ENCODE measurements around the gene AOC3.
"Not testable (repeated sequence)": the region's sequence is repeated elsewhere in the genome, so short reads cannot be mapped to it uniquely, and the experiment has no call there.

Gene AOC3

DNA sequence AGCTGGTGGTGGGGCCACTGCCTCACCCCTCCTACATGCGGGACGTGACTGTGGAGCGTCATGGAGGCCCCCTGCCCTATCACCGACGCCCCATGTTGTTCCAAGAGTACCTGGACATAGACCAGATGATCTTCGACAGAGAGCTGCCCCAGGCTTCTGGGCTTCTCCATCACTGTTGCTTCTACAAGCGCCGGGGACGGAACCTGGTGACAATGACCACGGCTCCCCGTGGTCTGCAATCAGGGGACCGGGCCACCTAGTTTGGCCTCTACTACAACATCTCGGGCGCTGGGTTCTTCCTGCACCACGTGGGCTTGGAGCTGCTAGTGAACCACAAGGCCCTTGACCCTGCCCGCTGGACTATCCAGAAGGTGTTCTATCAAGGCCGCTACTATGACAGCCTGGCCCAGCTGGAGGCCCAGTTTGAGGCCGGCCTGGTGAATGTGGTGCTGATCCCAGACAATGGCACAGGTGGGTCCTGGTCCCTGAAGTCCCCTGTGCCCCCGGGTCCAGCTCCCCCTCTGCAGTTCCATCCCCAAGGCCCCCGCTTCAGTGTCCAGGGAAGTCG is 16.8 kb downstream of the AOC3 start:
- DNase-seq: not testable (repeated sequence)

DNA sequence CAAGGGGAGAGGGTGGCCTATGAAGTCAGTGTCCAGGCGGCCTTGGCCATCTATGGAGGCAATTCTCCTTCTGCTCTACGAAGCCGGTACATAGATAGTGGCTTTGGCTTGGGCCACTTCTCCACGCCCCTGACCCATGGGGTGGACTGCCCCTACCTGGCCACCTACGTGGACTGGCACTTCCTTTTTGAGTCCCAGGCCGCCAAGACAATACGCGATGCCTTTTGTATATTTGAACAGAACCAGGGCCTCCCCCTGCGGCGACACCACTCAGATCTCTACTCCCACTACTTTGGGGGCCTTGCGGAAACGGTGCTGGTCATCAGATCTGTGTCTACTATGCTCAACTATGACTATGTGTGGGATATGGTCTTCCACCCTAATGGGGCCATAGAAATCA is 17.3 kb downstream of the AOC3 start:
- no peak for DNase-seq

DNA sequence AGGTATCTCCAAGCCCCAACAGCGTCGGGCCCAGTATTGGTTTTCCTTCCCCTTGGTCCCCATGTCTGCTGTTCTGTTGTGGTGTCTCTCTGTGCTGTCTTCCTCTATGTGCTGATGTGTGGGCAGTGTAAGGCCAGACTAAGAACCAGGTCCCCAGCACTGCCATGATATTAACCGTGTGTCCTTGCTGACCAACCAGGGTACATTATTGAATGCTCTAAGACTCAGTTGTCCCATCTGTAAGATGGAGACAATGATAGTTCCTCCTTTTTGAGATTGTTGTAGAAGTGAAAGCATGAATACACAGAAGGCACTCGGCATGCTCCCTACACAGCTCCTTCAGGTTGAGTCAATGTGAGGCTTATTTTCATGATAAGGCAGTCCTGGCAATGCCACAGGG is 20.6 kb downstream of the AOC3 start:
- DNase-seq: no peak

DNA sequence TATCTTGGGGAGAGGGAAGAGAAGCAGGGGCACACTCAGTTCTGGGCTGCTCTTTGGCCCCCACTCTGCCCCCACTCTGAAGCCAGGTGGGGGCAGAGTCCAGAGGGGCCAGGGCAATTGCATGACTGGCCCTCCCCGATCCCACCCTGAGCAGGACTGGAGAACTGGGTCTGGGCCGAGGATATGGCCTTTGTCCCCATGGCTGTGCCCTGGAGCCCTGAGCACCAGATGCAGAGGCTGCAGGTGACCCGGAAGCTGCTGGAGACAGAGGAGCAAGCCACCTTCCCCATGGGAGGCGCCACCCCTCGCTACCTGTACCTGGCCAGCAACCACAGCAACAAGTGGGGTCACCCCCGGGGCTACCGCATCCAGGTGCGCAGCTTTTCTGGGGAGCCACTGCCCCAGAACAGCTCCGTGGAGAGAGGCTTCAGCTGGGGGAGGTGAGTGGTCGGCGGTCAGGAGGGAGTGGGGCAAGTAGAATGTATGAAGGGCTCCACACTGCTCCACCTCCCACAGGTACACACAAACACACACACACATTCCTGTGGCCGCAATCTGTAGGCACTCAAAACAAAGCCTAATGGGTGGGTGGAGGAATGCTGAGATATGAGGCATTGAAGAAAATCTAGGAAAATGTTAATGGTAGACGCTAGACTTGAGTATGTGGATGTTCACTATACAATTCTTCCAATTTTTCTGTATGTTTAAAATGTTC is 21.4 kb downstream of the AOC3 start:
- no peak for DNase-seq

DNA sequence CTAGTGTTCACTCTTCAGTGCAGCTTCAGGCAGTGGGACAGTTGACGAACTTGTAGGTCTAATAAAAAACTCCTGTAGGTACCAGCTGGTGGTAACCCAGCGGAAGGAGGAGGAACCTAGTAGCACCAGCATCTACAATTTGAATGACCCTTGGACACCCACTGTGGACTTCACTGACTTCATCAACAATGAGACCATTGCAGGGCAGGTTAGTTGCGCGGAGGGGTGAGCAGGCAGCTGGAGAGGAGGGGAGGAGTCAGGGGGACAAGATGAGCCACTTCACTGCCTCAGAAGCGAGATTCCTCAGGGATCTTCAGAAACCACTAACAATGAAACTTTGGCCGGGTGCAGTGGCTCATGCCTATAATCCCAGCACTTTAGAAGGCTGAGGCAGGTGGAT is 22.3 kb downstream of the AOC3 start:
- no peak for DNase-seq

DNA sequence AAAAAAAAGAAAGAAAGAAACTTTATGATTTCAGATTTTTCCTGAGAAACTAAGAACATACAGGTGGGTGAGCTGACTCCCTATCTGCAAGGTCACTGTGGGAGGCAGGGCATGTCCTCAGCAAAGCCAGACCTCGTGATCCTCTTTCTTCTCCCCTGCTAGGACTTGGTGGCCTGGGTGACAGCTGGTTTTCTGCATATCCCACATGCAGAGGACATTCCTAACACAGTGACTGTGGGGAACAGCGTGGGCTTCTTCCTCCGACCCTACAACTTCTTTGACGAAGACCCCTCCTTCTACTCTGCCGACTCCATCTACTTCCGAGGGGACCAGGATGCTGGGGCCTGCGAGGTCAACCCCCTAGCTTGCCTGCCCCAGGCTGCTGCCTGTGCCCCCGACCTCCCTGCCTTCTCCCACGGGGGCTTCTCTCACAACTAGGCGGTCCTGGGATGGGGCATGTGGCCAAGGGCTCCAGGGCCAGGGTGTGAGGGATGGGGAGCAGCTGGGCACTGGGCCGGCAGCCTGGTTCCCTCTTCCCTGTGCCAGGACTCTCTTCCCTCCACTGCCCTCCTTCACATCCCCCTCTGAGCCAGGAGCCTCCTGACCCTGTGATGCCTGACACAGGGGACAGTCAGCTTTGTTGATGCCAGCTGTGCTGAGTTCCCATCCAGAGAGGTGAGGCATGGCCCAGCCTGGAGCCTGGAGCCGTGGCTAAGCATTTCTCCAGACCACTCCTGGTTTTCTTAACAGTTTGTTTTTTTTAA is 23.1 kb downstream of the AOC3 start:
- DNase-seq: not testable (repeated sequence)

DNA sequence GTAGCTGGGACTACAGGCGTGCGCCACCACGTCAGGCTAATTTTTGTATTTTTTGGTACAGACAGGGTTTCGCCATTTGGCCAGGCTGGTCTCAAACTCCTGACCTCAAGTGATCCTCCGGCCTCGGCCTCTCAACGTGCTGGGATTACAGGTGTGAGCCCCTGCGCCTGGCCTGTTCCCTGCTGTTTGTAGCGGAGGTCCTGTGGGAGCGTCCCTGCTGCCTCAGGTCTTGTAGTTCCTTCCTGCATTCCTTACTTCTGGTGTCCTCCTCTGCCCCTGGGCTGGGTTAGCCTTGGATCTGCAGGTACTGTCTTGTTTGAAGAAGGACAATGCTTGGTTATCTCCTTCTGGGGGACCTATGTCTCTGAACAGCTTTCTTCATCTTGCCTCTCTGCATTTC is 26.0 kb downstream of the AOC3 start:
- no peak for DNase-seq

DNA sequence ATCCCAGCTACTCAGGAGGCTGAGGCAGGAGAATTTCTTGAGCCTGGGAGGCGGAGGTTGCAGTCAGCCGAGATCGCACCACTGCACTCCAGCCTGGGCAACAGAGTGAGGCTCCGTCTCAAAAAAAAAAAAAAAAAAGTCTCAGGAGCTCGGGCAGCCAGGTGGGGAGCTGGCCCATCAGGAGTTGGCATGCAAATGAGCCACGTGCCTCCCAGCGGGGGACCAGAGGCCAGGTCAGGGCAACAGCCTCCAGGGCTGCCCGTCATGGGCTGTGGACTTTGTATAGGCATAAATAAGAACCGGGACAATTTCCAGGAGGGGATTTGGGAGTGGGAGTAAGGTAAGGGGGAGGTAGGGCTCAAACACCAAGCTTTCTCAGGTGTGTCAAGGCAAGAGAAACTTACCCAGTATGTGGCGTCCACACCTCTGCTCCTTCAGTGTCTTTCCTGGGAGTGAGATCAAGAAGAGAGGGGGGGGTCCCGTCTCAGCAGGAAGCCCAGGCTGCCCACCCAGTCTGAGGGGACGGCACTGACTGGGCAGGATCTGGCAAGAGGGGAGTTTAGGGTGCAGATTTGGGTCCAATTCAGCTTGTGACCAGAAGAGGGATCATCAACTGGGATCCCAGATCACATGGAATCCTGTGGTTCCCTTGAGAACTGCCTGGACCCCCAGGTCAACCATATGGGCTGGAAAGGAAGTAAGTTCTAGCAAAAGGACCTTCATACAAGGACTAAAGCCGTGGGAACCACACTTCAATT is 27.3 kb downstream of the AOC3 start:
- DNase-seq: no peak

DNA sequence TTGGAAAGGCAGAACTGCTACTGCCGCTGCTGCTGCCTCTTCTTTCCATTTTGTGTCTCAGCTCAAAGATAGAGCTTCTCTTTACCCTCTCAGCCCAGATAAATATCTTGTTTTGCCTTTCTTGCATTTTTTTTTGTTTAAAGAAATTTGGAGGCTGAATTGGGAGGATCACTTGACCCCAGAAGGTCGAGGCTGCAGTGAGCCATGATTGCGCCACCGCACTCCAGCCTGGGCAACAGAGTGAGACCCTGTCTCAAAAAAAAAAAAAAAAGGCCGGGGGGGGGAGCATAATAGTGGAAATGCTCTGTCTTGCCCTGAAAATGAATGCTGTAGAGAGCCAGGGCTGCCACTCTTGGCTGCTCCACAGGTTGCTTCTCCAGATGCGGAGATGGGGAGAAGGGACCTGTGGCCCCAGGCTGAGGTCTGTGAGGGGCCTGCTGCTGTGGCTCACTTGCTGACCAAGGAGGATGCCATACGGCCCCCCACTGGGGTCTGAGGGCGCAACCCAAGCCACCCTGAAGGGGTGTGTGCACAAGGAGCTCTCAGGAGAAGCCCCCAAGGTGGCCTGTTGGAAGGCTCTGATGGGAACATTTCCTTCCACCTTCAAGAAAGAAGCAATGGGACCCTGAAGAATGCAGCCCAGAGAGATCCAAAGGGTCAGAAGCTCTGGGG is 28.1 kb downstream of the AOC3 start:
- no peak for DNase-seq

DNA sequence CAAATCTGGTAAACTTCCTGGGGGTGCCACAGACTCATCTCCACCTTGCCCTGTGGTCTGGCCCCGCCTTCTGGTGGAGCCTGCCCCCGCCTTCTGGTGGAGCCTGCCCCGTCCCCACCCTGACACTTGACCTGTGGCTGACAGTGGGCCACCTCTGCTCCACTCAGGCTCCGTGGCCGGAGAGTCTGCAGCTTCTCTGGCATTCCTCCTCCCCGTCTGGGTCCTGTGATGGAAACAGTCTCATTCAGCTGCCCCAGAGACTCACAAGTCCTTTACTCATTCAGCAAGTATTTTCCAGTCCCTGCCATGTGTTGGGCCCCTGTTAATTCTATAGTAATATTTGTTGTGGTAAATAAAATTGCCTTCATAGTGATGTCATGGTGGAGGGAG is 28.6 kb downstream of the AOC3 start:
- no peak for DNase-seq

DNA sequence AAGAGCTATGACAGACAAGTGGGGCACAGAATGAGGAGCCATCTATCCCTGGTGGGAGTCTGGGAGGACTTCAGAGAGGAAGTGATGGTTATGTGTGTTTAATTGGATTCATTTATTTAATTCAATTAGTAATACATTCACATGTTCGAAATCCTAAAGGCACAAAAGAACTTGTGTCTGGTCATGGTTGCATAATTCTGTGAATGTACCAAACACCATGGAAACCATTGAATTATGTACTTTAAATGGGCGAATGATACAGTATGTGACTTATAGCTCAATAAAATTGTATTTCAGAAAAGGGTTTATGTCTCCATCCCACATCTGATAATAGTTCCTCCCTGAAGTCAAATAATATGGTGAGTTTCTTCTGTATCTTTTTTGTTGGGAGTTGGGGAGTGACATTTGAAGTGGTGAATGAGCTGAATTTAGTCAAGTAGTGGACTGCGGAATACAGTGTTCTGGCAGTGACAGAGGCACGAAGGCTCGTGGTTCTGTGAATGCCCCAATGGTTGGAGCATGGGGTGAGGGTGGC is 29.8 kb downstream of the AOC3 start:
- no peak for DNase-seq

DNA sequence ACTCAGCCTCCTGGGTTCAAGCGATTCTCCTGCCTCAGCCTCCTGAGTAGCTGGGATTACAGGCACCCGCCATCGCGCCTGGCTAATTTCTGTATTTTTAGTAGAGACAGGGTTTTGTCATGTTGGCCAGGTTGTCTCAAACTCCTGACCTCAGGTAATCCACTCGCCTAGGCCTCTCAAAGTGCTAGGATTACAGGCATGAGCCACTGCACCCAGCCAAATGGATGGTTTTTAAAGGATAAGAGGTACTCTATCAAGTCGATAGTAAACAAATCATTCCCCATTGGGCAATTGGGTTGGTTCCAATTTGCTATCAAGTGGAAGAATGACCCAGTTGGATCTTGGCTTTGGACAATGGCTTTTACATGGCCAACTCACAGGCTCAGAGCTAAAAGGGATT is 30.7 kb downstream of the AOC3 start:
- not testable (repeated sequence) for DNase-seq

DNA sequence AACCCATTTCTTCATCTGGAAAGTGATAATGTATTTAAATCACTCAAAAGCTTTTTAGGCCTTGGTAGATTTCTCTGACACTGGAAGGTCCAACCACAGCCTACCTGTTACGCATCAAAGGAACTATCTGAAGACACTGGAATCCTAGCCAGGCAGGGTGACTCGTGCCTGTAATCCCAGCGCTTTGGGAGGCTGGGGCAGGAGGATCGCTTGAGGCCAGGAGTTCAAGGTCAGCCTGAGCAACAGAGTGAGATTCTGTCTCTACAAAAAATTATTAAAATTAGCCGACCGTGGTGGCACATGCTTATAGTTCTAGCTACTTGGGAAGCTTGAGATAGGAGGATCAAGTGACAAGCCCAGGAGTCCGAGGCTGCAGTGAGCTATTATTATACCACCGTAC is 31.2 kb downstream of the AOC3 start:
- DNase-seq: no peak

DNA sequence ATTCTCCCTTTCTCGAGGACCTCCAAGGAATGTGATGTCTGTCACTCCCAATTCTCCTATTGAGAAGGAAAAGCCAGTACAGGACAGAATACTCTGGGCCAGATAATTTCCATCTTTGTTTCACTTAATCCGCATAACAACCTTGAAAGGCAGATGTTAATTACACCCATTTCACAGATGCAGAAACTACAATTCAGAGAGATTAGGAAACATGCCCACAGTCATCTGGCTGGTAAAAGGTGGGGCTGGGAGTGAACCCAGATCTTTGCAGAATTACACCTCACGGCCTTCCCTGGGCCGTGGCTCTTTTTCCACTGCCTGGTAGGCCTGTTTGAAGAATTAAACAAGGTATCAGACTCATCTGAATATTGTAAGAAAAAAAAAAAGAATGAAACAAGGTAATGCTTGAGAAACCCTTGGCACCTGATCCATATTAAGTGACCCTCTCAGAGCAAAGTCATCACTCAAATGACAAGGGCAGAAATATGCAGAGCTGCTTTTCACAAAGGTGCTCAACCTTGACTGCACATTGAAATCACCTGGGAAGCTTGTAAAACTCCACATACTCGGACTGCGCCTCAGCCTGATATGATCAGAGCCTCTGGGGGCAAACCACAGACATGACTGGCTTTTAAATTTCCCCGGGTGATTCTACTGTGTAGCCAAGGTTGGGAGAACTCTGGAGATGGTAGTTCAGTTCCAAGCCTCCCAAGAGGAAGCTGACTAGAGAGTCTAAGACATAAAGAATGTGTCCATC is 33.0 kb downstream of the AOC3 start:
- no peak for DNase-seq

DNA sequence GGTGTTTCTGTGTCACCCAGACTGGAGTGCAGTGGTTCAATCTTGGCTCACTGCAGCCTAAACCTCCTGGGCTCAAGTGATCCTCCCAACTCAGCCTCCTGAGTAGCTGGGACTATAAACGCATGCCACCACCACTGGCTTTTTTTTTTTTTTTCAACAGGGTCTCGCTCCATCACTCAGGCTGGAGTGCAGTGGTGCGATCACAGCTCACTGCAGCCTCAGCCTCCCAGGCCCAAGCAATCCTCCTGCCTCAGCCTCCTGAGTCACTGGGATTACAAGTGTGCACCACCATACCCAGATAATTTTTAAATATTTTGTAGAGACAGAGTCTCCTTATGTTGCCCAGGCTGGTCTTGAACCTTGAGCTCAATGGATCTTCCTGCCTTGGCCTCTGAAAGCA is 34.8 kb downstream of the AOC3 start:
- DNase-seq: not testable (repeated sequence)

DNA sequence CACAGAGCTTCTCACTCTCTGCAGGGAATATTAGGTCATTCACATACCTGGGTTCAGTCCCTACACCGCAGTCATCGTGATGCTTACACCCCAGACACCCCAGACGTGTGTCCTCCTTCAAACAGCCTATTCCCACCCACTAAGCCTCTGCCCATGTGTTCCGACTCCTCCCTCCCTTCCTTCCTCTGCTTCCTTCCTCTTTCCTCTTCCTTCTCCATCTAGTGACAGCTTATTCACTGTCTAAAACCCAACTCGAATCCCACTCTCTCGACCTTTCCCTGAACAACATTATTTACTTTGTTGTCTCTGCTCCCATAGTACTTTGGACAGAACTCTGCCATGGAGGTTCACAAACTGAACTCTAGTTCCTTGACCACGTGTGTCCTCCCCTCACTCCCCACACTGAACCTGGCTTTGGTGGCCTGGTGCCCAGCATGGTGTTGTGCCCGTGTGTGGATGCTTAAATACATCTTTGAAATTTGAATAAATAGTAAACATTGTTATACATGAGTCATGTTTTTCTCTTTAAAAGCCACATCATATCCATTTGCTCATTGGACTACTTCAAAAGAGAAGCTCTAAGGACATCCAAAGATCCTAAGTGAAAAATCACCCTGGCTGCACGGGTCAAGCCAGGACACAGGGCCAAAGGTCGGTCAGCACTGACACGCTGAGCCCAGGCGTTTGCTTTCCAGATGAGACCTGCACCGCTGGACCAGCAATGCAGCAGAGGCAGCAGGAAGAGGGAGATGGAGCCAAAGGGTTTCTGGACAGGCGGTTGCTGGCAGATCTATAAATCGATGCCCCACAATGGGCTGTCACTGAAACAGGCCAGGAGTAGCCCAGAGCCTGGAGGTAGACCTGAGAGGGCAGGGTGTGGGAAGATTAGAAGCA is 35.5 kb downstream of the AOC3 start:
- DNase-seq: no peak

DNA sequence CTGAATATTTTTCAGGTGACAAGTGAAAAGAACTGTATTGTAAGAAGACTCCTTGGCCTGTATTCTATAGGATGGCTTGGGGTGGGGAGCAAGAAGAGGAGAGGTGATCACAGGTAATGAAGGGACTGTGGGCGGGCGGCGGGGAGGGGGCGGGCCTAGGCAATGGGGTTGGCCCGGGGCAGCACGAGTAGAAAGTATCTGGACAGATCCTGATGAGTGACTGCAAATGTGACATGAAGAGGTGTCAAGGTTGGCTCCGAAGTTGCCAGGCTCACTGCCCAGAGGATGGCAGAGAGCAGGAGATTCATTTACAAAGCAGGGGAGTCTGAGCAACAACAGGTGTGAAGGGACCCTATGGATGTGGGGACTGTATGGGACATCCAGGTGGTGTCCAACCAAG is 38.8 kb downstream of the AOC3 start:
- DNase-seq: no peak

DNA sequence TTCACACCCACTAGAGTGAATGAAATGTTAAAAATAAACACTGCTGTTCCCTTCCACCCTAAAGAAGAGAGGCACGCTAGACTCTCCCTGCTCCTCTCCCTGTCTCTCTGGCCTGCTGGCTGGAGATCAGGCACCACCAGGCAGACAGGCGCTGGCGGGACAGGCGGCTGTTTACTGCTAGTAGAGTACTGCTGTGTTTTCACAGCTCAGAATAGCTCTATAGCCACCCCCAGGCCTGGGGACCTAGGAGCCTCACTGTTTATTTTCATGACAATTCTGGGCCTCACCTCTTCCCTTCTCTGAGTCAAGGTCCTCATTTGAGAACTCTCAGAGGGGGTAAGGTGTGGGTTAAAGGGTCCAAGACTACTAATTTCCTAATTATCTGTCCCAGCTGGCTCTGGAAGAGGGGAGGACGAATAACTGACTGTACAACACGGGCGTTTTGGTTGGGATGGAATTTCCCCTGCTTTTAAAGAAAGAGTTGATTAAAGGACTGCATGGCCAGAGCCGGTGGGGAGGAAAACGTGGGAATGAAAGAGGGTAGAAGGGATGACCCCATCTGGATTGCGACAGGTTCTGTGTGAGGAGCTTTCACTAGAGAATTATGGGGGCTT is 40.6 kb downstream of the AOC3 start:
- DNase-seq: no peak

DNA sequence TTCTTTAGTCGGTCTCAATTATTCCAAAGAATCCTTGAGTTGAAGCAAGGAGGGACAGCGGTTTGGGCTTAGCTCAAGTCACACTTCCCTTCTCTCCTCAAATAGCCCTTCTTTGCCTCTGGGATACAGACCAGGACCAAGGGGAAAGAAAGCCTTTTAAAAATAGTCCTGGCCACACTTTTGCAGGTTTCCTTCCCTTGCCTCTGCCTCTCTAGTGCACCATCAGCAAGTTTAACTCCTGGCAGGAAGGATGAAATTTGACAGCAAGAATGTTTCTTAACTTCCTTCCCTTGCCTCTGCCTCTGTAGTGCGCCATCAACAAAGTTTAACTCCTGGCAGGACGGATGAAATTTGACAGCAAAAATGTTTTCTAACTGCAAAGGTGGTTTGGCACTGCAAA is 42.4 kb downstream of the AOC3 start:
- no peak for DNase-seq

All from cortex of kidney (tissue), 1 donor.